GM10266 (cell line): ENCODE results near the gene VAPA.

ENCODE experiments used
- DNase-seq: peaks from one replicate; pipeline ENCODE4 v3.0.0; 2012; ENCODE audit errors: extremely low spot score
- TF ChIP-seq, protein P1 (sequence below): IDR thresholded peaks from 2 replicates; pipeline ENCODE4 v1.5.1; 2012; ENCODE audit warnings: mild to moderate bottlenecking, low read depth; ENCODE audit not compliant: control insufficient read depth, insufficient read depth; ENCODE audit errors: missing control alignments

VAPA gene

DNA sequence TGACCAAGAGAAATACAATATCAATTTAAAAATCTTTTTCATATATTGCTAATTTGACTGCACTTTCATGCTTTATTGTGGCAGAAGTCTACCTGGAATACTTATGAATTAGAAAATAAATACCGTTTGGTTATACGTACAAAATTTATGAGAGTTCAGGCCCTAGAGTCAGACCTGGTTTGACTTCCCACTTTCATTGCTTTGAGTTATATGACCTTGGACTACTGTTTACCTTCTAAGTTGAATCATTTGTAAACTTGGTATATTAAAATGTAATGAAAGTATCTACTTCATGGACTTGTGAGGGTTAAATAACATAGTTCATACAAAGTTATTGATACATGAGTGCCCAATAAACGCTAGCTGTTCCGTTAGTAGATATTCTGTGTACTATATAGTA lies 12.0 kb downstream of the VAPA start:
- DNase-seq: no peak

DNA sequence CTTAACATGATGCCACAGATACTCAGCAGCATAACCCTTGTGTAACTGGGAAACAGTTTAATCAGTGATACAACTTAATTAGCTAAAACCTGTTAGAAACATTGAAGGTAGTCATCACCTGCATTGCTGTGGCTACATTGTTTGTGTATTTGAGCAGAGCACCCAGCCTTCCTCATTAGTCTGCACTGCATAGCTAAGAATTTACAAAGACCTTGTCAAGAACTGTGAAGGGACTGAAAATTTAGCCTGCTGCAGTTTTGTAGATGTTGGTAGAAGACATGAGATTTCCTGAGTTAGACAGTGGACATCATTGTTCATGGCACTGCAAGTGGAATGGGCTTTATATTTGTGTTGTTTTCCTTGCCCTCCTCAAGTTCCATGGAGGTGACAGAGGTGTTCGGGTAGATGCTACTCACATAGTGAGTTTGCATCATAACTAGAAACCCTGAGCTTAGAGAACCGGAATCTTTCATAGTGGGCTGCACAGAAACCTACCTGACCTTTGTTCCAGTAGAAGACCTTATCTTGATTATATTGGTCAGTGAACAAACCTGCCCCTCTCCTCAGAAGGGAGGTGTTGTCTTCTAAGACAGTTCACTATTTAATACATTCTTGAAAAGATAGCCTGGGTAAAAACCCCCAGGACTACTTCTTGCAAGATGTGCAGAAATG lies 12.5 kb downstream of the VAPA start:
- DNase-seq: no peak
- TF ChIP-seq, protein P1, sequence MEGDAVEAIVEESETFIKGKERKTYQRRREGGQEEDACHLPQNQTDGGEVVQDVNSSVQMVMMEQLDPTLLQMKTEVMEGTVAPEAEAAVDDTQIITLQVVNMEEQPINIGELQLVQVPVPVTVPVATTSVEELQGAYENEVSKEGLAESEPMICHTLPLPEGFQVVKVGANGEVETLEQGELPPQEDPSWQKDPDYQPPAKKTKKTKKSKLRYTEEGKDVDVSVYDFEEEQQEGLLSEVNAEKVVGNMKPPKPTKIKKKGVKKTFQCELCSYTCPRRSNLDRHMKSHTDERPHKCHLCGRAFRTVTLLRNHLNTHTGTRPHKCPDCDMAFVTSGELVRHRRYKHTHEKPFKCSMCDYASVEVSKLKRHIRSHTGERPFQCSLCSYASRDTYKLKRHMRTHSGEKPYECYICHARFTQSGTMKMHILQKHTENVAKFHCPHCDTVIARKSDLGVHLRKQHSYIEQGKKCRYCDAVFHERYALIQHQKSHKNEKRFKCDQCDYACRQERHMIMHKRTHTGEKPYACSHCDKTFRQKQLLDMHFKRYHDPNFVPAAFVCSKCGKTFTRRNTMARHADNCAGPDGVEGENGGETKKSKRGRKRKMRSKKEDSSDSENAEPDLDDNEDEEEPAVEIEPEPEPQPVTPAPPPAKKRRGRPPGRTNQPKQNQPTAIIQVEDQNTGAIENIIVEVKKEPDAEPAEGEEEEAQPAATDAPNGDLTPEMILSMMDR: no peak

More for the DNA sequence above, 12.0 kb downstream of the VAPA start:
- TF ChIP-seq, protein P1: no peak

DNA sequence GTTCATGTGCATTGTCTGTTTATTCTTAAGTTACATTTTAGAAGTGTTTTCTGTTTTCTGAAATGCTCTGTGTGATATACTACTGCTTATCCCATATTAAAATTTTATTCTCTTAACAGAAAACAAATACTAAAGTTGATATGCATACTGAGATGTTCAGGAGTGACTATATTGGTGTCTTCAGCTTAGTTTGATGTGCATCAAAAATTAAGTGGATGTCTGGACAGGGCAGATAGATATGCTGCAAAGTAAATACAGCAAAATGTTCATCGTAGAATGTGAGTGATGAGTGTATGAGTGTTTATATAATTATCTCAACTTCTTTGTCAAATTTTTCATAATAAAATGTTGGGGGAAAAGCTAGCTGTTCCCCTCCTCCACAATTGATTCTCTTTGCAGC lies 13.2 kb downstream of the VAPA start:
- no peak for DNase-seq
- TF ChIP-seq, protein P1: no peak

DNA sequence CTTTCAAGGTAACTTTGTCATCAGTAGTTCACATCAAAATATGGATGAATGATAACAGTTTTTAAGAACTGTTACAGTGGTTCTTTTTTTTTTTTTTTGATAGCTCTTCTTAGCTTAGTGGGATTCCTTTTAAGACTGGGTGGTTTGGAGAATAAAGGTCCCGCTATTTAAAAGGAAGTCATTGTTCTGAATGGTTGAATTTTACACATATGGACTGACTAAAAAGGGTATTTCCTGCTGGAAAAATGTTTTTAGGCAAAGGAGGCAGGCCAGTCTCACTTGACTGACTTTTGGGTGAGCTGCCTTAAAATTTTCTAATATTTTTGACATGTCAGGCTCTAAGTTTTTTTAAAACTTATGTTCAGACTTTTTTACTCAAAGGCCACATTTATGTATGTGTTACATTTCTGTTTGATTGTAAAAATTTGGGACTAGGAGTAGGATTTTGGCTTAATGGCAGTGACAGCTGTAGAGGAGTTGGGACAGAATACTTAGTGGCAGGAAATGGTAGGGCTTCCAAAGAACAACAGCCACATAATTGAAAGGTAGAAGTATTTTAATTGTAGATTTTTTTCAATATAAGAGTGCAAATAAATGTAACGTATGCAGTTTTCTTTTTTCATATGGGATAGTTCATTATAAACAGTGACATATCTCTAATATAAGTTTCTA lies 13.7 kb downstream of the VAPA start:
- no peak for DNase-seq
- TF ChIP-seq, protein P1: no peak

DNA sequence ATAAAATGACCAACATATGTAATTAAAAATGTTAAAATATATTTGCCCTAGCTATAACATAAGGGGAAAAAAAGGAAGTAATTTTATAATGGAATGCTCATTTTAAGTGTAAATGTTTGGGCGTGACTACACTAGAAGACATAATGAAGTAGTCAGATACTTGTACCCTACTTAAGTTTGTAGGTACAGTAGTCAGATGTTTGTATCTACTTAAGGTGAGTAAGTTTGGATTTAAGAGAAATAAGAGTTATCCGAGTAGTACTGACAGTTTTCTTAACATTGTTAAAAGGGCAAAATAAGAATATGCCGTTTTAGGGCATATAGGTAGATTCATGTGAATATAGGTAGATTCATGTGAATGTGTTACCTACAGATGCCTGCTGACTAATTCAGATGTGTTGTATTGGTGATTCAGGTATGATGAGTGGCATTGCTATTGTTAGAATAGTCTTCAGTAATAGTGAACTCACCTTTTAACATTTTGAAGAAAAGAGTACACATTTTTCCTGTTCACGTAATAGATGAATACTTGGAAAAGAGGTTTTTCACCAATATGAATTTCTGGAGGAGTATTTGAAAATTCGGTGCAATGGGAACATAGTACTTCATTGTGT lies 14.9 kb downstream of the VAPA start:
- TF ChIP-seq, protein P1: no peak
- DNase-seq: no peak

DNA sequence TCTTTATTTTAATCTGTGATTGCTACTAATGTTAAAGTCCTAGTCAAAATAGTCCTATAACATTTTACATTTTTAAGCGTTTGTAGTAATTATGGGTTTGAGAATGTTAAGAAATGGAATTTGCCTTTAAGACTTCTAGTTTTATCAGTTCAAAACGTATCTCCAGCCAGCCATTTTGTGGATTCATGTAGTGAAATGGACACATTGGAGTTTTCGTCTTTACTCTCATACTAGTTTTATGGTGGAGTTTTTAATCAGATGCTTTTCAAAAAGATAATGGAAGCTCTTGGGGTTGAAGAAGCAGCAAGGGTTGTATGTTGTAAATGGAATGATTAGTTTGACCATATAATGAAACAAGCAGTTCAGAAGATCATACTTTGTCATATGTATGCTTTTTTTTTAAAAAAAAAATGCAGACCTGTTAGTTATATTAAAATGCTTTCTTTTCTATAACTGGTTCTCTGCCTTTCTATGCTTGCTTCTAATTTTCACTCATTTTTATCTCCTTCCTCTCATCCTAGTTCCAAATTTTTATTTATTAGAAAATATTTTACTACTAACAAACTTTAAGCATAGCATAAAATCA lies 16.6 kb downstream of the VAPA start:
- no peak for DNase-seq
- TF ChIP-seq, protein P1: no peak
